Measurements from ENCODE around the gene TBC1D14. TPM values are rescaled to one million over a fixed set of nuclear protein-coding genes. Genes with fewer than 3 reads are reported as not detected.

The TBC1D14 gene
- total RNA-seq, 3 donors from 2014 or later (not counting 1 experiment from before 2014, with no cell fraction given) = 36.0 to 54.7 (median 53.2) TPM

DNA sequence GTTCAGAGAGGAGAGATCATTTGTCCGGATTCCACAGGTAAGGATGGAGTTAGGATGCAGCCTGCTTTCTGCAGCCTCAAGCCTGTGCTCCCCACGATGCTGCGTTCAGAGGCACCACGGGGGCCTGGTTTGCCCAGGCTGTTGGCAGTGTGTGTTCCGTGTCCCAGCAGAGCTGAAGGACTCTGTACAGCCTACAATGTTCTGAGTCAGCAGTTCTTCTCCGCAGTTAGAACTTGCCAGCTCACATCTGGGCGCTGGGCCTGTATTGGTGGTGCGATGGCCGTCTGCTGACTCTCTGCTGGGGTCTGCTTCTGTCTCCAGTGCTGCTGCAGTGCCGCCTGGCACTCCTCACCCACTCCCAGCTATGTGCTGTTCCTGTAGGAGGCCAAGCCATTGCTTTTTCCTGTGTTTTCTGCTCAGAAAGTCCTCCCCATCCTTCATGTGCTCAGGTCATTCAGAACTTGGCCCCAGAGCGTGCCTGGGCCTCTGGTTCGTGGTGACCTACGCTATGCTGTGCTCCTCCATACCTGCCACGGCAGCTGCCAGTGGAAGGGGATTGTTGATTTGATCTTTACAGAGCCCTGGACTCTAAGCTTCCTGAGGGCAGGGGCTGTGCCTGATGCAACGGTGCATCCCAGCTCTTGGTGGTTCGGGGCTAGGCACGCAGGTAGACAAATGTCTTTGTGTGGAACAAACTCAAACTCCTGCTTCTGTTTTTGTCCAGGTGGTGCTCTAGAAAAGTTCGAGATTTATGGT lies 91.0 kb downstream of the TBC1D14 start:
- Mint-ChIP-seq H3K27me3 (ENCODE audit: low read depth in 2 of 2) (no peaks in the 10 kb centered on the region), H3K4me1 (peaks cover 0 to 4% of the 10 kb centered on the region in 2 donors), H3K9me3 (no peaks in the 10 kb centered on the region), H3K36me3 (peaks cover 11% of the 10 kb centered on the region), H3K4me3 (no peak overlapping the region), H3K27ac (no peak overlapping the region)
- no peak for ATAC-seq
- Histone ChIP-seq H3K36me3 (ENCODE audit: control insufficient read depth, insufficient read depth, low read length) (peaks cover 58% of the 10 kb centered on the region), H3K4me3 (ENCODE audit: low read length) (no peak overlapping the region), H3K27ac (ENCODE audit: low read length) (no peak overlapping the region), H3K27me3 (ENCODE audit: control insufficient read depth, insufficient read depth, low read length) (no peaks in the 10 kb centered on the region), H3K4me1 (ENCODE audit: control insufficient read depth, insufficient read depth, low read length) (no peaks in the 10 kb centered on the region), H3K9me3 (ENCODE audit: control insufficient read depth, insufficient read depth, low read length) (no peaks in the 10 kb centered on the region)
- intact Hi-C loops (cut with micrococcal nuclease) = no loop called here
- no peak for DNase-seq
- TF ChIP-seq, protein P1, sequence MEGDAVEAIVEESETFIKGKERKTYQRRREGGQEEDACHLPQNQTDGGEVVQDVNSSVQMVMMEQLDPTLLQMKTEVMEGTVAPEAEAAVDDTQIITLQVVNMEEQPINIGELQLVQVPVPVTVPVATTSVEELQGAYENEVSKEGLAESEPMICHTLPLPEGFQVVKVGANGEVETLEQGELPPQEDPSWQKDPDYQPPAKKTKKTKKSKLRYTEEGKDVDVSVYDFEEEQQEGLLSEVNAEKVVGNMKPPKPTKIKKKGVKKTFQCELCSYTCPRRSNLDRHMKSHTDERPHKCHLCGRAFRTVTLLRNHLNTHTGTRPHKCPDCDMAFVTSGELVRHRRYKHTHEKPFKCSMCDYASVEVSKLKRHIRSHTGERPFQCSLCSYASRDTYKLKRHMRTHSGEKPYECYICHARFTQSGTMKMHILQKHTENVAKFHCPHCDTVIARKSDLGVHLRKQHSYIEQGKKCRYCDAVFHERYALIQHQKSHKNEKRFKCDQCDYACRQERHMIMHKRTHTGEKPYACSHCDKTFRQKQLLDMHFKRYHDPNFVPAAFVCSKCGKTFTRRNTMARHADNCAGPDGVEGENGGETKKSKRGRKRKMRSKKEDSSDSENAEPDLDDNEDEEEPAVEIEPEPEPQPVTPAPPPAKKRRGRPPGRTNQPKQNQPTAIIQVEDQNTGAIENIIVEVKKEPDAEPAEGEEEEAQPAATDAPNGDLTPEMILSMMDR (IDR thresholded peaks at IDR 0.05) = no peak
- 96% methylated on average over 18 of the region's 18 CpGs for WGBS (ENCODE audit: insufficient coverage)

DNA sequence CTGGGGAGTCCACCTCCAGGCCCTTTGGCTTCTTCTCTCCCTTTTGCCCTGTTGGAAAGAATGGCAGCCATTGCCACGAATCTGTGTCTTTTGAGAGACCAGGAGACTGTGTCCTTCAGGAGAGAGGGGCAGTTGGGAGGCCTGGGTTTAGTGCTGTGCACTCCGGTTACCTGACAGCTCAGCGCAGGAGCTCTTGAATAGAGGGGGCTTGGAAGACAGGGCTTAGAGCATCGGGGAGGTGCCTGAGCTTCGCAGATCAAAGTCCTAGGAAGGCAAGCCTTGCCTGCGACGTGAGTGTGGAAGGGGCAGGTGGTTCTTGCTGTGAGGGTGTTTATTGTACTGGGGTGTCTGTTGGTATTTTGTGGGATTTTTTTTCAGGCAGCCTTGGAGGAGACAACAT lies 91.6 kb downstream of the TBC1D14 start:
- H3K9me3 Mint-ChIP-seq = no peaks in the 10 kb centered on the region
- DNase-seq (no peak), ATAC-seq (no peak)
- Histone ChIP-seq H3K27me3 (ENCODE audit: control insufficient read depth, insufficient read depth, low read length) (no peaks in the 10 kb centered on the region), H3K9me3 (ENCODE audit: control insufficient read depth, insufficient read depth, low read length) (no peaks in the 10 kb centered on the region), H3K27ac (ENCODE audit: low read length) (no peak overlapping the region), H3K4me1 (ENCODE audit: control insufficient read depth, insufficient read depth, low read length) (no peaks in the 10 kb centered on the region), H3K36me3 (ENCODE audit: control insufficient read depth, insufficient read depth, low read length) (peaks cover 58% of the 10 kb centered on the region), H3K4me3 (ENCODE audit: low read length) (no peak overlapping the region)
- intact Hi-C loops (cut with micrococcal nuclease) = no loop called here
- TF ChIP-seq, protein P1 (IDR thresholded peaks at IDR 0.05) = no peak
- no peak overlapping the region for H3K4me3 Mint-ChIP-seq
- peaks cover 0 to 4% of the 10 kb centered on the region in 2 donors for H3K4me1 Mint-ChIP-seq
- H3K36me3 Mint-ChIP-seq = peaks cover 11% of the 10 kb centered on the region
- H3K27ac Mint-ChIP-seq = no peak overlapping the region
- 94% methylated on average over 7 of the region's 7 CpGs for WGBS (ENCODE audit: insufficient coverage)
- H3K27me3 Mint-ChIP-seq (ENCODE audit: low read depth in 2 of 2) = no peaks in the 10 kb centered on the region

- ATAC-seq (no peak), DNase-seq (no peak)
- peaks cover 59% of the 10 kb centered on the region for H3K36me3 ChIP-seq (ENCODE audit: control insufficient read depth, insufficient read depth, low read length)
- WGBS (ENCODE audit: insufficient coverage) = 97% methylated on average over 7 of the region's 7 CpGs
- H3K27ac ChIP-seq (ENCODE audit: low read length) = no peak overlapping the region
- Mint-ChIP-seq H3K27ac (no peak overlapping the region), H3K36me3 (peaks cover 11% of the 10 kb centered on the region), H3K27me3 (ENCODE audit: low read depth in 2 of 2) (no peaks in the 10 kb centered on the region), H3K4me1 (peaks cover 0 to 4% of the 10 kb centered on the region in 2 donors), H3K9me3 (no peaks in the 10 kb centered on the region), H3K4me3 (no peak overlapping the region)
- H3K4me1 ChIP-seq (ENCODE audit: control insufficient read depth, insufficient read depth, low read length) = no peaks in the 10 kb centered on the region
- TF ChIP-seq, protein P1 (IDR thresholded peaks at IDR 0.05) = no peak
- H3K4me3 ChIP-seq (ENCODE audit: low read length) = no peak overlapping the region
- no peaks in the 10 kb centered on the region for H3K9me3 ChIP-seq (ENCODE audit: control insufficient read depth, insufficient read depth, low read length)
- H3K27me3 ChIP-seq (ENCODE audit: control insufficient read depth, insufficient read depth, low read length) = no peaks in the 10 kb centered on the region
- intact Hi-C loops (cut with micrococcal nuclease) = no loop called here
These were observed 92.7 kb downstream of the TBC1D14 start for GRCh38 chr4:7002336-7002735.

All from natural killer cell (primary cell).